Stimulated activated CD4-positive, alpha-beta T cell treated with anti-CD3 and anti-CD28 coated beads, Interleukin-15, amount 100 ng/mL, for 1 hour (primary cell): ENCODE measurements around the gene RTN4IP1.

Experiments used
- DNase-seq, 2 donors: peaks; one replicate each; pipeline ENCODE4 v3.0.0-alpha.2; 2020; ENCODE audit warnings: low read depth in 1 of 2, low spot score in 1 of 2

Gene RTN4IP1

GRCh38 chr6:106629103-106629858, at the start of gene RTN4IP1, which contains the start of gene QRSL1:
Gene RTN4IP1, minus strand, starts transcription at chr6:106629498. Its CDS starts 477 bp downstream, at chr6:106629021.
Gene QRSL1, plus strand, starts transcription at chr6:106629578. Its CDS starts 104 bp downstream, at chr6:106629682.
- DNase-seq, result peak; percentile 66 to 68

GRCh38 chr6:106677282-106677681, 48.0 kb upstream of the RTN4IP1 start:
- DNase-seq, result no peak

GRCh38 chr6:106674541-106675229, 45.4 kb upstream of the RTN4IP1 start:
- no peak for DNase-seq

- DNase-seq, result no peak
Measured at GRCh38 chr6:106671651-106672050, 42.4 kb upstream of the RTN4IP1 start.

GRCh38 chr6:106670236-106670635, 40.9 kb upstream of the RTN4IP1 start:
- no peak for DNase-seq

GRCh38 chr6:106667022-106667402, 37.7 kb upstream of the RTN4IP1 start:
- DNase-seq, result no peak

- DNase-seq, result no peak
Measured at GRCh38 chr6:106666282-106667021, 37.2 kb upstream of the RTN4IP1 start.

GRCh38 chr6:106662458-106662857, 33.2 kb upstream of the RTN4IP1 start:
- DNase-seq, result no peak

- no peak for DNase-seq
Measured at GRCh38 chr6:106659859-106660258, 30.6 kb upstream of the RTN4IP1 start.

GRCh38 chr6:106658469-106658868, 29.2 kb upstream of the RTN4IP1 start:
- DNase-seq, result no peak

- no peak for DNase-seq
Measured at GRCh38 chr6:106648651-106649308, 19.5 kb upstream of the RTN4IP1 start.

- no peak for DNase-seq
Measured at GRCh38 chr6:106643061-106643460, 13.8 kb upstream of the RTN4IP1 start.

- no peak for DNase-seq
Measured at GRCh38 chr6:106642476-106642875, 13.2 kb upstream of the RTN4IP1 start.

GRCh38 chr6:106639812-106640211, 10.5 kb upstream of the RTN4IP1 start:
- DNase-seq, result no peak

- DNase-seq, result no peak
Measured at GRCh38 chr6:106637717-106638341, 8.5 kb upstream of the RTN4IP1 start.

- no peak for DNase-seq
Measured at GRCh38 chr6:106637051-106637716, 7.9 kb upstream of the RTN4IP1 start.

GRCh38 chr6:106634565-106634964, 5.3 kb upstream of the RTN4IP1 start:
- DNase-seq, result no peak

GRCh38 chr6:106631346-106631745, 2.0 kb upstream of the RTN4IP1 start:
- DNase-seq, result no peak

- no peak for DNase-seq
Measured at GRCh38 chr6:106630366-106630765, 1.1 kb upstream of the RTN4IP1 start.

GRCh38 chr6:106629859-106630163, 513 bp upstream of the RTN4IP1 start:
- DNase-seq, result no peak
